Heart left ventricle (tissue), 16 donors: Measurements from ENCODE around the gene EMID1. TPM values are rescaled to one million over a fixed set of nuclear protein-coding genes. Genes with fewer than 3 reads are reported as not detected.

Source experiments
- ATAC-seq, 4 donors: fragments of 200-7000 bp; cut with Tn5 transposase; one replicate each; pipeline ENCODE4 v1.9.1; 2020 to 2022; ENCODE audit warnings: moderate library complexity in 4 of 4, mild to moderate bottlenecking in 3 of 4, moderate number of reproducible peaks in 1 of 4
- DNase-seq, 5 donors: peaks; one replicate each; pipeline ENCODE4 v3.0.0-alpha.2; 2020
- H3K27ac ChIP-seq, 12 donors: fragments of 200-600 bp; sonication (generic) in 4 of 12; one replicate each; pipeline versions ENCODE4 v1.5.0 to v1.8.0; 2016 to 2022; ENCODE audit warnings: mild to moderate bottlenecking in 2 of 12
- H3K27me3 ChIP-seq, 9 donors: fragments of 200-600 bp; sonication (generic) in 2 of 9; one replicate each; pipeline versions ENCODE4 v1.5.1 to v1.8.0; 2016 to 2022; ENCODE audit warnings: mild to moderate bottlenecking in 3 of 9
- H3K36me3 ChIP-seq, 9 donors: fragments of 200-600 bp; sonication (generic) in 2 of 9; one replicate each; pipeline versions ENCODE4 v1.5.0 to v1.8.0; 2018 to 2022; ENCODE audit warnings: mild to moderate bottlenecking in 2 of 9
- H3K4me1 ChIP-seq, 12 donors: fragments of 200-600 bp; sonication (generic) in 4 of 12; one replicate each; pipeline versions ENCODE4 v1.5.0 to v1.8.0; 2016 to 2022; ENCODE audit warnings: mild to moderate bottlenecking in 3 of 12
- H3K4me3 ChIP-seq, 12 donors: fragments of 200-600 bp; sonication (generic) in 4 of 12; one replicate each; pipeline versions ENCODE4 v1.5.0 to v1.8.0; 2017 to 2022; ENCODE audit warnings: mild to moderate bottlenecking in 9 of 12, moderate library complexity in 4 of 12
- H3K9me3 ChIP-seq, 12 donors: fragments of 200-600 bp; sonication (generic) in 4 of 12; one replicate each; pipeline versions ENCODE4 v1.5.0 to v1.8.0; 2016 to 2022; ENCODE audit warnings: mild to moderate bottlenecking in 1 of 12
- CTCF ChIP-seq, 12 donors: fragments of 200-600 bp; sonication (generic) in 4 of 12; IDR thresholded peaks; one replicate each; pipeline versions ENCODE4 v1.5.0 to v1.8.0; 2018 to 2022; ENCODE audit warnings: antibody characterized with exemption in 12 of 12, mild to moderate bottlenecking in 5 of 12
- POLR2A ChIP-seq, 2 donors: fragments of 450-650 bp; IDR thresholded peaks; one replicate each; pipeline ENCODE4 v1.6.1; 2017; ENCODE audit warnings: antibody characterized with exemption in 2 of 2, mild to moderate bottlenecking in 2 of 2, moderate library complexity in 2 of 2
- WGBS, 4 donors: extraction: QIAGEN DNeasy Blood & Tissue Kit in 2 of 4; methylation state at CpG; one replicate each; pipeline versions ENCODE4 v1.1.5 to v1.1.7; 2013 to 2018; 5-methylcytosine and 5-hydroxymethylcytosine counted together
- intact Hi-C, 10 donors: fragments of 100-400 bp; cut with DNase I; formaldehyde crosslinking; loops; one replicate each; pipeline versions ENCODE4 v1.11.1 to v1.14.2; 2022
- polyA plus RNA-seq, 2 donors: library from polyadenylated mRNA; stranded (reverse); fragments of 200-250 nt; gene quantifications; one replicate each; pipeline ENCODE4 v1.2.3, GENCODE V29; 2013
- total RNA-seq, 9 donors: library from RNA; depleted of rRNA in 2 of 9; stranded (reverse); fragments of >200 nt in 2 of 9; fragmentation: NEBNext Ultra II Directional in 3 of 9; extraction: Animal tissue kit (Norgen Biotek cat#: 25700) in 3 of 9; gene quantifications; one replicate each; pipeline versions ENCODE4 v1.1.0 to v1.2.4, GENCODE V29; 2016 to 2023
- donor health status: ischemic (EF 13 %, LVEDD 7.1; RV severe dilation, severe dysfunction).
- donor health status: healthy with polysubstance abuse.
- donor health status: DM: no; HTN: yes; CAD: no.
- donor health status: DM: no; HTN: no; CAD: no.
- donor health status: ischemic (EF 25% LVEDD 6.9; RV normal size, moderate dysfunction).
- donor health status: ischemic (EF 25% LVEDD 5.7; RV mildly dilated, moderate dysfunction).
- donor health status: healthy.
- donor health status: DM: yes; HTN: yes; CAD: no.
- donor health status: ischemic (EF 35%, LVEDD 5.7; RV mildly dilated, moderate dysfunction).
- donor health status: nonischemic (EF 11% LVEDD 7.7; RV severe dilation, severe dysfunction).
- donor health status: DM: yes; HTN: yes; CAD: no.
- donor health status: PGD.
- donor health status: ischemic (EF 29% LVEDD 5.4; RV normal size, mild dysfunction).
- donor health status: nonischemic (EF 23%, LVEDD 6.1; RV moderate dilation, normal function).

Gene EMID1
- total and polyA plus RNA-seq, 11 donors: 0.16 to 1.5 (median 0.32) TPM; not detected in 2

- no peak for ATAC-seq
- intact Hi-C loops: no loop called here
- Histone ChIP-seq H3K9me3 (no peaks in the 10 kb centered on the region), H3K4me1 (peaks cover 0 to 9% (median 4%) of the 10 kb centered on the region in 12 donors), H3K4me3 (no peak overlapping the region), H3K27ac (no peak overlapping the region), H3K27me3 (peaks cover 0 to 15% (median 0%) of the 10 kb centered on the region in 9 donors), H3K36me3 (no peaks in the 10 kb centered on the region)
- WGBS, 4 donors: 91 to 94% (median 92%) methylated on average over 10 to 11 of the region's 11 CpGs
- peak in 1 of 5 donors; percentile 26 for DNase-seq
- no peak for TF ChIP-seq POLR2A (IDR thresholded peaks at IDR 0.05)
- TF ChIP-seq CTCF (IDR thresholded peaks at IDR 0.05): no peak
Observed at GRCh38 chr22:29211066-29211465, 5.4 kb downstream of the EMID1 start.

GRCh38 chr22:29211466-29211865 lies 5.8 kb downstream of the EMID1 start:
- Histone ChIP-seq H3K27ac (no peak overlapping the region), H3K9me3 (no peaks in the 10 kb centered on the region), H3K4me3 (no peak overlapping the region), H3K4me1 (peaks cover 0 to 5% (median 0%) of the 10 kb centered on the region in 12 donors), H3K27me3 (peaks cover 0 to 11% (median 0%) of the 10 kb centered on the region in 9 donors), H3K36me3 (no peaks in the 10 kb centered on the region)
- DNase-seq (peak in 1 of 5 donors; percentile 18), ATAC-seq (no peak)
- WGBS, 4 donors: 94 to 96% (median 95%) methylated on average over 9 of the region's 9 CpGs
- TF ChIP-seq POLR2A (IDR thresholded peaks at IDR 0.05) (no peak), CTCF (IDR thresholded peaks at IDR 0.05) (no peak)
- intact Hi-C loops: no loop called here

GRCh38 chr22:29212743-29213142 lies 7.0 kb downstream of the EMID1 start:
- peak in 1 of 5 donors; percentile 21 for DNase-seq
- Histone ChIP-seq H3K27ac (no peak overlapping the region), H3K9me3 (no peaks in the 10 kb centered on the region), H3K36me3 (no peaks in the 10 kb centered on the region), H3K4me3 (no peak overlapping the region), H3K27me3 (no peaks in the 10 kb centered on the region), H3K4me1 (no peaks in the 10 kb centered on the region)
- WGBS, 4 donors: 71 to 82% (median 76%) methylated on average over 11 of the region's 11 CpGs
- peak in 2 of 4 donors; percentile 34 to 48 for ATAC-seq
- intact Hi-C loops: no loop called here
- TF ChIP-seq POLR2A (IDR thresholded peaks at IDR 0.05) (no peak), CTCF (IDR thresholded peaks at IDR 0.05) (no peak)

- H3K9me3 ChIP-seq: no peaks in the 10 kb centered on the region
- H3K27ac ChIP-seq: no peak overlapping the region
- intact Hi-C loops: no loop called here
- TF ChIP-seq CTCF (IDR thresholded peaks at IDR 0.05) (no peak), POLR2A (IDR thresholded peaks at IDR 0.05) (no peak)
- no peak overlapping the region for H3K4me3 ChIP-seq
- no peaks in the 10 kb centered on the region for H3K36me3 ChIP-seq
- no peaks in the 10 kb centered on the region for H3K27me3 ChIP-seq
- H3K4me1 ChIP-seq: no peaks in the 10 kb centered on the region
- no peak for ATAC-seq
- 85 to 94% (median 91%) methylated on average over 9 of the region's 9 CpGs for WGBS, 4 donors
- DNase-seq: peak in 1 of 5 donors; percentile 47
Observed at GRCh38 chr22:29213493-29213892, 7.8 kb downstream of the EMID1 start.
